ENCODE measurements around the gene SMAD9.

The SMAD9 gene

GRCh38 chr13:36875431-36875830 lies 44.6 kb downstream of the SMAD9 start:
- Histone ChIP-seq H3K79me2 (ENCODE audit: low read length) (no peaks in the 10 kb centered on the region), H2AFZ (ENCODE audit: low read length) (no peak overlapping the region), H3K9ac (ENCODE audit: low read length) (no peak overlapping the region), H3K27ac (ENCODE audit: low read length) (no peak overlapping the region), H3K4me2 (ENCODE audit: low read depth, low read length) (no peak overlapping the region), H3K9me2 (replicated peaks; ENCODE audit: insufficient read depth, low read length) (no peaks in the 10 kb centered on the region), H3K9me3 (replicated peaks; ENCODE audit: insufficient read depth, low read length) (no peaks in the 10 kb centered on the region), H3K4me3 (ENCODE audit: low read length) (no peak overlapping the region), H4K20me1 (ENCODE audit: insufficient read depth, low read length) (no peaks in the 10 kb centered on the region), H3F3A (ENCODE audit: insufficient read depth, low read length) (no peaks in the 10 kb centered on the region), H3K27me3 (replicated peaks; ENCODE audit: insufficient read depth, low read length) (no peaks in the 10 kb centered on the region), H3K36me3 (replicated peaks; ENCODE audit: insufficient read depth, low read length) (no peaks in the 10 kb centered on the region), H3K4me1 (ENCODE audit: low read length) (no peaks in the 10 kb centered on the region)
- DNase-seq = no peak
- no peak for TF ChIP-seq EZH2 (optimal IDR thresholded peaks at IDR 0.05; ENCODE audit: low read depth, low read length)
- TF ChIP-seq EZH2phosphoT487 (IDR thresholded peaks at IDR 0.05; ENCODE audit: low read length) = no peak
- no peak for TF ChIP-seq CTCF (IDR thresholded peaks at IDR 0.05; ENCODE audit: low read length)

GRCh38 chr13:36872621-36873020 lies 47.4 kb downstream of the SMAD9 start:
- no peaks in the 10 kb centered on the region for H3K36me3 ChIP-seq (replicated peaks; ENCODE audit: insufficient read depth, low read length)
- no peaks in the 10 kb centered on the region for H4K20me1 ChIP-seq (ENCODE audit: insufficient read depth, low read length)
- H3K9me2 ChIP-seq (replicated peaks; ENCODE audit: insufficient read depth, low read length) = no peaks in the 10 kb centered on the region
- DNase-seq = no peak
- no peak overlapping the region for H3K9ac ChIP-seq (ENCODE audit: low read length)
- no peaks in the 10 kb centered on the region for H3K4me1 ChIP-seq (ENCODE audit: low read length)
- no peak overlapping the region for H3K4me3 ChIP-seq (ENCODE audit: low read length)
- H3K27me3 ChIP-seq (replicated peaks; ENCODE audit: insufficient read depth, low read length) = no peaks in the 10 kb centered on the region
- no peaks in the 10 kb centered on the region for H3F3A ChIP-seq (ENCODE audit: insufficient read depth, low read length)
- TF ChIP-seq CTCF (IDR thresholded peaks at IDR 0.05; ENCODE audit: low read length) (no peak), EZH2 (optimal IDR thresholded peaks at IDR 0.05; ENCODE audit: low read depth, low read length) (no peak), EZH2phosphoT487 (IDR thresholded peaks at IDR 0.05; ENCODE audit: low read length) (no peak)
- no peak overlapping the region for H3K27ac ChIP-seq (ENCODE audit: low read length)
- H2AFZ ChIP-seq (ENCODE audit: low read length) = no peak overlapping the region
- H3K4me2 ChIP-seq (ENCODE audit: low read depth, low read length) = no peak overlapping the region
- H3K9me3 ChIP-seq (replicated peaks; ENCODE audit: insufficient read depth, low read length) = no peaks in the 10 kb centered on the region
- H3K79me2 ChIP-seq (ENCODE audit: low read length) = no peaks in the 10 kb centered on the region

GRCh38 chr13:36870050-36870692 lies 49.9 kb downstream of the SMAD9 start:
- H3F3A ChIP-seq (ENCODE audit: insufficient read depth, low read length) = no peaks in the 10 kb centered on the region
- no peaks in the 10 kb centered on the region for H3K9me3 ChIP-seq (replicated peaks; ENCODE audit: insufficient read depth, low read length)
- H3K4me2 ChIP-seq (ENCODE audit: low read depth, low read length) = no peak overlapping the region
- H3K4me1 ChIP-seq (ENCODE audit: low read length) = no peaks in the 10 kb centered on the region
- no peak for DNase-seq
- H3K4me3 ChIP-seq (ENCODE audit: low read length) = no peak overlapping the region
- H2AFZ ChIP-seq (ENCODE audit: low read length) = no peak overlapping the region
- H3K9me2 ChIP-seq (replicated peaks; ENCODE audit: insufficient read depth, low read length) = no peaks in the 10 kb centered on the region
- no peaks in the 10 kb centered on the region for H3K27me3 ChIP-seq (replicated peaks; ENCODE audit: insufficient read depth, low read length)
- H3K9ac ChIP-seq (ENCODE audit: low read length) = no peak overlapping the region
- H3K27ac ChIP-seq (ENCODE audit: low read length) = no peak overlapping the region
- no peaks in the 10 kb centered on the region for H3K79me2 ChIP-seq (ENCODE audit: low read length)
- no peaks in the 10 kb centered on the region for H3K36me3 ChIP-seq (replicated peaks; ENCODE audit: insufficient read depth, low read length)
- H4K20me1 ChIP-seq (ENCODE audit: insufficient read depth, low read length) = no peaks in the 10 kb centered on the region
- TF ChIP-seq EZH2 (optimal IDR thresholded peaks at IDR 0.05; ENCODE audit: low read depth, low read length) (no peak), CTCF (IDR thresholded peaks at IDR 0.05; ENCODE audit: low read length) (no peak), EZH2phosphoT487 (IDR thresholded peaks at IDR 0.05; ENCODE audit: low read length) (no peak)
